KMS-11 (cell line): ENCODE results near the gene CPN1.

ENCODE experiments used
- H2AFZ ChIP-seq: fragments of 200-600 bp; sonication (generic); 2 replicates; pipeline ENCODE4 v1.6.1; 2016; ENCODE audit warnings: antibody characterized with exemption, mixed run types, low read depth
- H3K27ac ChIP-seq: fragments of 200-600 bp; sonication (generic); 2 replicates; pipeline ENCODE4 v1.6.1; 2016; ENCODE audit warnings: mild to moderate bottlenecking, mixed run types
- H3K27me3 ChIP-seq: fragments of 200-600 bp; sonication (generic); 2 replicates; pipeline ENCODE4 v1.6.1; 2017; ENCODE audit warnings: mild to moderate bottlenecking, low read depth, mixed run types, moderate library complexity; ENCODE audit not compliant: insufficient read depth
- H3K36me3 ChIP-seq: fragments of 200-600 bp; sonication (generic); 2 replicates; pipeline ENCODE4 v1.6.1; 2017; ENCODE audit warnings: mild to moderate bottlenecking, mixed run types; ENCODE audit not compliant: insufficient read depth
- H3K4me1 ChIP-seq: fragments of 200-600 bp; sonication (generic); 2 replicates; pipeline ENCODE4 v1.6.1; 2016; ENCODE audit warnings: mild to moderate bottlenecking, low read depth, mixed run types; ENCODE audit not compliant: poor library complexity, severe bottlenecking
- H3K4me2 ChIP-seq: fragments of 200-600 bp; sonication (generic); 2 replicates; pipeline ENCODE4 v1.7.0; 2016; ENCODE audit warnings: mild to moderate bottlenecking, mixed run types
- H3K4me3 ChIP-seq: fragments of 200-600 bp; sonication (generic); IDR thresholded peaks from 2 replicates; pipeline ENCODE4 v1.6.1; 2017; ENCODE audit warnings: low read depth, low read length, mixed read lengths; ENCODE audit not compliant: insufficient read depth
- H3K79me2 ChIP-seq: fragments of 200-600 bp; sonication (generic); 2 replicates; pipeline ENCODE4 v1.6.1; 2016; ENCODE audit warnings: low read depth, mixed run types; ENCODE audit not compliant: insufficient read depth
- H3K9ac ChIP-seq: fragments of 200-600 bp; sonication (generic); 2 replicates; pipeline ENCODE4 v1.6.1; 2016; ENCODE audit warnings: mild to moderate bottlenecking, mixed run types
- H4K20me1 ChIP-seq: fragments of 200-600 bp; sonication (generic); 2 replicates; pipeline ENCODE4 v1.6.1; 2016; ENCODE audit warnings: mild to moderate bottlenecking, mixed run types; ENCODE audit not compliant: insufficient read depth
- CTCF ChIP-seq: fragments of 200-600 bp; sonication (generic); conservative IDR thresholded peaks from 2 replicates; pipeline ENCODE4 v1.6.1; 2017; ENCODE audit warnings: low read depth, mild to moderate bottlenecking, antibody characterized with exemption, low read length, moderate library complexity, mixed read lengths

CPN1 gene

GRCh38 chr10:100104300-100104699 is 22.6 kb upstream of the CPN1 start:
- H3K27me3 ChIP-seq: no peaks in the 10 kb centered on the region
- no peaks in the 10 kb centered on the region for H3K36me3 ChIP-seq
- H3K4me1 ChIP-seq: no peaks in the 10 kb centered on the region
- H3K4me2 ChIP-seq: no peak overlapping the region
- no peaks in the 10 kb centered on the region for H3K79me2 ChIP-seq
- no peak for TF ChIP-seq CTCF
- no peak overlapping the region for H3K9ac ChIP-seq
- H3K4me3 ChIP-seq: no peak overlapping the region
- no peak overlapping the region for H2AFZ ChIP-seq
- no peak overlapping the region for H3K27ac ChIP-seq
- H4K20me1 ChIP-seq: no peaks in the 10 kb centered on the region

- H3K4me3 ChIP-seq: no peak overlapping the region
- no peaks in the 10 kb centered on the region for H4K20me1 ChIP-seq
- H3K4me1 ChIP-seq: no peaks in the 10 kb centered on the region
- no peak overlapping the region for H3K4me2 ChIP-seq
- no peak for TF ChIP-seq CTCF
- H3K27ac ChIP-seq: no peak overlapping the region
- H3K27me3 ChIP-seq: no peaks in the 10 kb centered on the region
- H2AFZ ChIP-seq: no peak overlapping the region
- no peaks in the 10 kb centered on the region for H3K79me2 ChIP-seq
- H3K9ac ChIP-seq: no peak overlapping the region
- H3K36me3 ChIP-seq: no peaks in the 10 kb centered on the region
Observed at GRCh38 chr10:100103581-100103980, 21.9 kb upstream of the CPN1 start.

- no peak overlapping the region for H2AFZ ChIP-seq
- no peaks in the 10 kb centered on the region for H3K79me2 ChIP-seq
- no peaks in the 10 kb centered on the region for H4K20me1 ChIP-seq
- no peaks in the 10 kb centered on the region for H3K36me3 ChIP-seq
- no peaks in the 10 kb centered on the region for H3K4me1 ChIP-seq
- no peak overlapping the region for H3K27ac ChIP-seq
- no peak overlapping the region for H3K9ac ChIP-seq
- no peaks in the 10 kb centered on the region for H3K27me3 ChIP-seq
- H3K4me2 ChIP-seq: no peak overlapping the region
- TF ChIP-seq CTCF: no peak
- no peak overlapping the region for H3K4me3 ChIP-seq
Observed at GRCh38 chr10:100101192-100102076, 19.8 kb upstream of the CPN1 start.

- Histone ChIP-seq H3K27me3 (no peaks in the 10 kb centered on the region), H2AFZ (no peak overlapping the region), H3K4me3 (no peak overlapping the region), H3K36me3 (no peaks in the 10 kb centered on the region), H3K9ac (no peak overlapping the region), H3K4me1 (no peaks in the 10 kb centered on the region), H3K27ac (no peak overlapping the region), H3K79me2 (no peaks in the 10 kb centered on the region), H4K20me1 (no peaks in the 10 kb centered on the region), H3K4me2 (no peak overlapping the region)
- TF ChIP-seq CTCF: 0 out of 2 replicates have a peak, but pooled peaks have one; percentile 14
Observed at GRCh38 chr10:100100651-100101184, 19.0 kb upstream of the CPN1 start.
